ENCODE data around the gene ZNF804A. TPM values are rescaled to one million over a fixed set of nuclear protein-coding genes. Genes with fewer than 3 reads are reported as not detected.
"Not testable (repeated sequence)": the region's sequence is repeated elsewhere in the genome, so short reads cannot be mapped to it uniquely, and the experiment has no call there.

Gene ZNF804A
- total RNA-seq, 2 experiments from 2014 or later = not detected

DNA sequence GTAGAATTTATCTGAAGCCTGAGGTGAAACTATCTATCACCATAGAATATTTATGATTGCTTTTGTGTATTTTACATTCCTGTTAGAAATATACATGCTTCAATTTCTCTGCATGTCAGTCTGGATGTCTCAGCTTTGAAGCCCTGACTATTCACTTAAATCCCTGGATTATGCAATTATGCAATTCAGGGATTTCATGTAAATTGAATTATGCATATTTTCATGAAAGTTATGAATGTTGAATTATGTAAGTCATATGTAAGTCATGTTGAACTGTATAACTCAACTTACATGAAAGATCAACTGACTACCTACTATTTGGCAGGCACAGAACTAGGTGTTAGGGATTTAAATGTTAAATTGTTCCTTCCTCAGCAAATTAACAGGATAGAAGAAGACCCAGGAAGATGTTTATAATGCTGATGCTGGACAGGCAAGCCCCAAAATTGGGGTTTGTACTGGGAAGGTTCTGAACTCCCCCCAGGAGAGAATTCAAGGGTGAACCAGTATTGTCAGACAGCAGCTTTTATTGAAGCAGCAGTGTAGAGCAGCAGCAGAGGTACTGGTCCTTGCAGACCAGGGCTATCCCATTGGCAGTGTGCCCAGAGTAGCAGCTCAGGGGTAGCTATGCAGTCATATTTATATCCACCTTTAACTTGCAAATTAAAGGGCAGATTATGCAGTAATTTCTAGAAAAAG, 236.5 kb downstream of the ZNF804A start:
- DNase-seq = no peak
- POLR2A ChIA-PET = no interaction called here
- Mint-ChIP-seq H3K4me3 (no peak overlapping the region), H3K4me1 (no peaks in the 10 kb centered on the region), H3K27ac (no peak overlapping the region), H3K27me3 (no peaks in the 10 kb centered on the region), H3K36me3 (ENCODE audit: low read depth) (no peaks in the 10 kb centered on the region), H3K9me3 (no peaks in the 10 kb centered on the region)
- CTCF ChIA-PET = no interaction called here

DNA sequence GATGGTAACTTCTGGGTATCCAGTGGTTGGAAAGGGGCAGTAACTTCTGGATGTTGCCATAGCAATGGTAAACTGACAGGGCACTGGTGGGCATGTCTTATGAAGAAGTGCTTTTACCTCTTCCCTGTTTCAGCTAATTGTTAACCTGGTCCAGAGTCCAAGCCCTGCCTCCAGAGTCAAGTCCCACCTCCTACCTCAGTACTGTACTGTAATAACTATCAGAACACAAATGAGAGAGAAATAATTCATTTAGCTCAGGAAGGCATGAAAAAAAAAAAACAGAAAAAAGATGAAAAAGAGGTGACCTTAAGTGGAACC, 237.0 kb downstream of the ZNF804A start:
- ChIA-PET POLR2A (no interaction called here), CTCF (no interaction called here)
- H3K27ac Mint-ChIP-seq = no peak overlapping the region
- no peaks in the 10 kb centered on the region for H3K27me3 Mint-ChIP-seq
- DNase-seq = no peak
- no peaks in the 10 kb centered on the region for H3K9me3 Mint-ChIP-seq
- no peaks in the 10 kb centered on the region for H3K4me1 Mint-ChIP-seq
- H3K4me3 Mint-ChIP-seq = no peak overlapping the region
- no peaks in the 10 kb centered on the region for H3K36me3 Mint-ChIP-seq (ENCODE audit: low read depth)

DNA sequence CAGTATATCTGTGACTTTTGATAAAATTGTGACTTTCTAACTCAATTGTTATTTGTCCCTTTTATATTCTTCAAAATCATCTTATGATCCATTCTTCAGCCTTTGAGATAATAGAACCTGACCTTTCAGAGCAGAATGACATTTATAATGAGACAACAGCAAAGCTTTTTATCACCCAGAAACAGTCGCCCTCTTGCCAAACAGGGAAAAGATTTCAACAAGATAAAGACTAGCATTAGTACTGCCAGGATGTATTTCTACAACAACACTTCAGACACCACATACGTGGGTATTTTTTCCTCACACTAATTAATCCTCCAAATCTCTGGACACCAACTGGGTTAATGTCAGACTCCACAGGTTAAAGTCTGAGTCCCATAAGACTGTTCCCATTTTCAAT, 249.0 kb downstream of the ZNF804A start:
- no peaks in the 10 kb centered on the region for H3K27me3 Mint-ChIP-seq
- no peaks in the 10 kb centered on the region for H3K4me1 Mint-ChIP-seq
- no peak for DNase-seq
- H3K36me3 Mint-ChIP-seq (ENCODE audit: low read depth) = no peaks in the 10 kb centered on the region
- peaks cover 5% of the 10 kb centered on the region for H3K9me3 Mint-ChIP-seq
- no peak overlapping the region for H3K27ac Mint-ChIP-seq
- ChIA-PET POLR2A (no interaction called here), CTCF (no interaction called here)
- H3K4me3 Mint-ChIP-seq = no peak overlapping the region

DNA sequence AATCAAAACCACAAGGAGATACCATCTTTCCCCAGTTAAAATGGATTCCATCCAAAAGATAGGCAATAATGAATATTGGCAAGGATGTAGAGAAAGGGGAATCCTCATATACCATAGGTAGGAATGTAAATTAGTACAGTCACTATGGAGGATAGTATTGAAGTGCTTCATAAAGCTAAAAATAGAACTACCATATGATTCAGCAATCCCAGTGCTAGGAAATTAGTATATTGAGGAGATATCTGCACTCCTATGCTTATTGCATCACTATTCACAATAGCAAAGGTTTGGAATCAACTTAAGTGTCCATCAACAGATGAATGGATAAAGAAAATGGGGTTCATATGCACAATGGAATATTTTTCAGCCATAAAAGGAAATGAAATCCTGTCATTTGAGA, 251.2 kb downstream of the ZNF804A start:
- H3K9me3 Mint-ChIP-seq = peaks cover 5% of the 10 kb centered on the region
- no peak overlapping the region for H3K27ac Mint-ChIP-seq
- CTCF ChIA-PET = no interaction called here
- H3K4me1 Mint-ChIP-seq = no peaks in the 10 kb centered on the region
- no peaks in the 10 kb centered on the region for H3K36me3 Mint-ChIP-seq (ENCODE audit: low read depth)
- POLR2A ChIA-PET = no interaction called here
- no peak overlapping the region for H3K4me3 Mint-ChIP-seq
- no peak for DNase-seq
- no peaks in the 10 kb centered on the region for H3K27me3 Mint-ChIP-seq

DNA sequence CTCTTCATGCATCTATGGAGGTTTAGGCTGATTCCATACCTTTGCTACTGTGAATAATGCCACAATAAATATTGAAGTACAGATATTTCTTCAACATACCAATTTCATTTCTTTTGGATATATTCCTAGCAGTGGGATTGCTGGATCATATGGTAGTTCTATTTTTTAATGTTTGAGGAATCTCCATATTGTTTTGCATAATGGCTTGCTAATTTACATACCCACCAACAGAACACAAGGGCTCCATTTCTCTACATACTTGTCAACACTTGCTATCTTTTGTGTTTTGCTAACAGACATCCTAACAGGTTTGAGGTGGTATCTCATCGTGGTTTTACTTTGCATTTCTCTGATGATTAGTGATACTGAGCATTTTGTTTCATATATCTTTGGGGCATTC, 253.2 kb downstream of the ZNF804A start:
- Mint-ChIP-seq H3K4me3 (no peak overlapping the region), H3K27ac (no peak overlapping the region), H3K27me3 (no peaks in the 10 kb centered on the region), H3K36me3 (ENCODE audit: low read depth) (no peaks in the 10 kb centered on the region), H3K9me3 (peaks cover 5% of the 10 kb centered on the region), H3K4me1 (no peaks in the 10 kb centered on the region)
- ChIA-PET CTCF (no interaction called here), POLR2A (no interaction called here)
- DNase-seq = no peak

DNA sequence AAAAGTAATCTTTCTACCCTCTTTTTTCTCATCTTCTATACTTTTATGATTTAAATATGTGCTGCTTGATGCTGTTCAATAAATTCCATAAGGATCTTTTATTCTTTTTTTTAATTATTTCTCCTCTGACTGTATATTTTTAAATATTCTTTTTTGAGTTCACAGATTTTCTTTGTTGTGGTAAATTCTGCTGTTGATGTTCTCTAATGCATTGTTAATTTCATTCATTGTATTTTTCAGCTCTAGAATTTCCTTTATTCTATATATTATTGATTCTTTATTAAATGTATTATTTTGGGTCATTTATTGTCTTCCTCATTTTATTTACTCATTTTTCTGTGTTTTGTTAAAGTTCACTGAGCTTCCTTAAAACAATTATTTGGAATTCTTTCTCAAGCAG, 260.9 kb downstream of the ZNF804A start:
- ChIA-PET POLR2A (no interaction called here), CTCF (no interaction called here)
- Mint-ChIP-seq H3K36me3 (ENCODE audit: low read depth) (no peaks in the 10 kb centered on the region), H3K27ac (no peak overlapping the region), H3K9me3 (peaks cover 19% of the 10 kb centered on the region), H3K4me1 (no peaks in the 10 kb centered on the region), H3K27me3 (no peaks in the 10 kb centered on the region), H3K4me3 (no peak overlapping the region)
- no peak for DNase-seq

DNA sequence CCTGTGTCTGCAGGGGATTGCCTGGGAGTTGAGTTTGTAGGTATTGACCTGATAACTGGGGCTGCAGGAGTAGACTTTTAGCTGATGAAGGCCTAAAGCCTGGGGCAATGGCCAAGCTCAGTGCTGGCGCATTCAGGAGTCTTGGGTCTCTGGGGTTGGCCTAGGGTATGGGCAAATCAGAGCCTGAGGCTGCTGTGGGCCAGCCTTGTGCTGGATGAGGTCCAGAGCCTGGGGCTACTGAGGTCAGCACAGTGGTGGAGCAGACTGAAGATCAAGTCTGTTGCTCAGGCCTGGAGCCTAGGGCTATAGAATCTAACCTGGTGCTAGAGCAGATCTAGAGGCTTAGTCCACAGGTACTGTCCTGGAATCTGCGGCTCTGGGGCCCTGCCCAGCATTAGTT, 262.4 kb downstream of the ZNF804A start:
- no peaks in the 10 kb centered on the region for H3K4me1 Mint-ChIP-seq
- H3K36me3 Mint-ChIP-seq (ENCODE audit: low read depth) = no peaks in the 10 kb centered on the region

DNA sequence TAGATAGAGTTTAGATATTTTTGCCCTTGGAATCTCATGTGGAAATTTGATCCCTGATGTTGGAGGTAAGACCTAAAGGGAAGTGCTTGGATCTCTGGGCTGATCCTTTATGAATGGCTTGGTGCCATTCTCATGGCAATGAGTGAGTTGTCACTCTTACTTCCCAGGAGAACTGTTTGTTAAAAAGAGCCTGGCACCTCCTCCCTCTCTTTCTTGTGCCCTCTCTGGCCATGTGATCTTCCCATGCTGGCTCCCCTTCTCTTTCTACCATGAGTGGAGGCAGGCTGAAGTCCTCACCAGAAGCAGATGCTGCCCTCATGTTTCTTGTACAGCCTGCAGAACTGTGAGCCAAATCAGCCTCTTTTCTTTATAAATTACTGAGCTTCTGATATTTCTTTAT, 276.9 kb downstream of the ZNF804A start:
- no peaks in the 10 kb centered on the region for H3K27me3 Mint-ChIP-seq
- ChIA-PET POLR2A (no interaction called here), CTCF (no interaction called here)
- no peaks in the 10 kb centered on the region for H3K36me3 Mint-ChIP-seq (ENCODE audit: low read depth)
- no peak for DNase-seq
- H3K4me1 Mint-ChIP-seq = no peaks in the 10 kb centered on the region
- H3K27ac Mint-ChIP-seq = no peak overlapping the region
- H3K9me3 Mint-ChIP-seq = peaks cover 1% of the 10 kb centered on the region
- H3K4me3 Mint-ChIP-seq = no peak overlapping the region

More for the DNA sequence above, 262.4 kb downstream of the ZNF804A start:
- no peak for DNase-seq
- Mint-ChIP-seq H3K27me3 (no peaks in the 10 kb centered on the region), H3K27ac (no peak overlapping the region), H3K9me3 (peaks cover 19% of the 10 kb centered on the region), H3K4me3 (no peak overlapping the region)
- ChIA-PET CTCF (no interaction called here), POLR2A (no interaction called here)

DNA sequence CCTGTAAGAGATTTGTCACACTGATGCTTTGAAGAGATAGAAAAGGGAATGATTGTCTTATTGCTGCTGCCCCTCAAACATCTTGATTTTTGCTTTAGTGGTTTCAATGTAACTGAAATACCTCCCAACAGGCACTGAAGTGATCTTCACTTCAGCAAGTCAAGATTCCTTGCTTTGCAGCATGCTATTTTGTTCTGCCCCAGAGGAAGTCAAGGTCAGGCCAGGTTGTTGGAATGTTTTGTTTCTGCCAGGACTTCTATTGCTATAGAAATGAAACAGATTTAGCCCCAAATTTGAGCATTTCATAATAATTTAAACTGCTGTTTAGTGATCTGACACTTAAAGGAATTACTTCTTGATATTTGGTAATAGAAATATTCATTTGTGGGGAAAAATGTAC, 277.6 kb downstream of the ZNF804A start:
- CTCF ChIA-PET = no interaction called here
- H3K4me3 Mint-ChIP-seq = no peak overlapping the region

DNA sequence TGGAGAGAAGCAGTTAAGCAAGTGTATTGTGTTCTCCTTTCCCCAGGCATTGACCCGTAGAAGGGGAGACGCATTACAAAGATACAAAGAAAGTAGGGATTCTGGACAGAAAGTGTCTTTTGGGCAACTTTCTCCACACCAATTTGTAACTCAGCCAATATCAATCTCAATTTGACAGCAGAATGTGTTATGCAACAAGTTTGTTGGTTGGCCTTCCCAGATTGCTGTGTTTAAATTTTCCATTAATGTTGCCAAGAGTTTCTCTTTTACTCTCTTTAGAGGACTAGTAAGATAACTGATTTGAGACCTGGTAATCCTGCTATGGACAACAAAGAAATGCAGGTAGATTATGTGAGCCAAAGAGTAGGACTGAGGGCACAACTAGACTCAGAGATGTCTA, 279.6 kb downstream of the ZNF804A start:
- Mint-ChIP-seq H3K4me1 (no peaks in the 10 kb centered on the region), H3K36me3 (ENCODE audit: low read depth) (no peaks in the 10 kb centered on the region), H3K27ac (no peak overlapping the region), H3K27me3 (no peaks in the 10 kb centered on the region), H3K4me3 (no peak overlapping the region), H3K9me3 (peaks cover 1% of the 10 kb centered on the region)
- no peak for DNase-seq
- ChIA-PET CTCF (no interaction called here), POLR2A (no interaction called here)

More for the DNA sequence above, 277.6 kb downstream of the ZNF804A start:
- POLR2A ChIA-PET = no interaction called here
- Mint-ChIP-seq H3K4me1 (no peaks in the 10 kb centered on the region), H3K27ac (no peak overlapping the region), H3K27me3 (no peaks in the 10 kb centered on the region), H3K9me3 (peaks cover 1% of the 10 kb centered on the region), H3K36me3 (ENCODE audit: low read depth) (no peaks in the 10 kb centered on the region)
- DNase-seq = no peak

DNA sequence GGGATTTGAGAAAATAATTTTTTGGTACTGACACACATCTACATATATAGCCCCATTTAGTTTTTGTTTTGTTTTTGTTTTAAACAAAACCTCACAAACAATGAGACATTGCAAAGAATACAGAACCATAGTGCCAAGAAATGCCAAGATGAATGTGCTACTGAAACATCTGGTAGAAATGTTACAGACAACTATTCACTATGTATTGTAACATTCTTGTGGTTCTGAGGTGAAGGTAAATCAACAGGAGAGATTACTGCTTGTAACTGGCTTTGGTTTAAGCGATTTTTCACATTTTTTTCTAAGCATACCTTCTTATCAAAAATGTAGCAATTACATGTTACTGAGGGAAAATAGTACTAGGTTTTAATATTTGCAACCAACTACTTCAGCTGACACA, 281.3 kb downstream of the ZNF804A start:
- POLR2A ChIA-PET = no interaction called here
- Mint-ChIP-seq H3K4me3 (no peak overlapping the region), H3K27ac (no peak overlapping the region), H3K36me3 (ENCODE audit: low read depth) (no peaks in the 10 kb centered on the region), H3K27me3 (no peaks in the 10 kb centered on the region), H3K9me3 (peaks cover 4% of the 10 kb centered on the region), H3K4me1 (no peaks in the 10 kb centered on the region)
- DNase-seq = no peak
- CTCF ChIA-PET = no interaction called here

DNA sequence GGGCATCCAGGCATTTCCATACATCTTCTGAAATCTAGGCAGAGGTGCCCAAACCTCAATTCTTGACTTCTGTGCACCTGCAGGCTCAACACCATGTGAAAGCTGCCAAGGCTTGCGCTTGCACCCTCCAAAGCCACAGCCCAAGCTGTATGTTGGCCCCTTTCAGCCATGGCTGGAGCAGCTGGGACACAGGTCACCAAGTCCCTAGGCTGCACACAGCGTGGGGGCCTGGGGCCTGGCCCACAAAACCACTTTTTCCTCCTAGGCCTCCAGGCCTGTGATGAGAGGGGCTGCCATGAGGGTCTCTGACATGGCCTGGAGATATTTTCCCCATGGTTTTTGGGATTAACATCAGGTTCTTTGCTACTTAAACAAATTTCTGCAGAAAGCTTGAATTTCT, 288.3 kb downstream of the ZNF804A start:
- H3K27ac Mint-ChIP-seq; DNase-seq; H3K27me3 Mint-ChIP-seq; POLR2A ChIA-PET; H3K4me3 Mint-ChIP-seq; H3K36me3 Mint-ChIP-seq (ENCODE audit: low read depth); H3K4me1 Mint-ChIP-seq; CTCF ChIA-PET: not testable (repeated sequence)
- H3K9me3 Mint-ChIP-seq = peaks cover 20% of the 10 kb centered on the region

DNA sequence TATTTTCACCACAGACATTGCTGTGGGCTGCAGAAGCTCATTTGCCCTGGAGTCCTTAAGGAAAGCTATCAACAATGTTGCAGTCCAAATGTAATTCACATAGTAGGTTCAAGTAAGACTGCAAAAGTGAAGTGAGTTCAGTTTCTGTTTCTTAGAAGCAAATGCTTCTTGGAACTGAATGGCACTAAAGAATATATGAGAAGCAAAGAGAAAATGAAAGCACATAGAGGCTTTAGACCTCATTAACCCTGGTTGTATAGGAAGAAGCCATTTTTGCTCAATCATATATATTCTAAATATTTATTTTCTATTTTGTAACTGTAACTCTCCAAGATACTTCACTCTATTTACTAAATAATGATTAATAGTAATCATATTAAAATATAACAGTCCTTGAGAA, 292.0 kb downstream of the ZNF804A start:
- Mint-ChIP-seq H3K4me1 (peaks cover 2% of the 10 kb centered on the region), H3K9me3 (peaks cover 11% of the 10 kb centered on the region), H3K36me3 (ENCODE audit: low read depth) (no peaks in the 10 kb centered on the region), H3K27me3 (no peaks in the 10 kb centered on the region), H3K4me3 (no peak overlapping the region), H3K27ac (no peak overlapping the region)
- ChIA-PET CTCF (no interaction called here), POLR2A (no interaction called here)
- DNase-seq = no peak

DNA sequence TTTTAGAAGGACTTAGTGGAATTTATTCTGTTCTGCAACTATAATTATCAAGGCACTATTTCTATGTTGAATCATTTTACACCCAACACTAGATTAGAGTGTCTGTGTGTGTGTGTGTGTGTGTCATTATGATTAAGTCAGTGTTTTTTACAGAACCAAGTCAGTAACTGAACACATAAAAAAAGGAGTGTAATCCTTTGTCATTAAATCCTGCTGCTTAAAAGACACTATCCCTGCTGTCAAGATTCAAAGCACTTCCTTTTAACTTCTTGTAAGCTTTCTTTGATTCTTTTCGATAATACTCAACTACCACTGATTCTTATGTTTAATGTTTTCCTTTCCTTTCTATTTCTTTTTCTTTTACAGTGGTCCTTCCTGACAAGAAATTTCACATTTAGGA, 306.7 kb downstream of the ZNF804A start:
- POLR2A ChIA-PET = no interaction called here
- no peak overlapping the region for H3K4me3 Mint-ChIP-seq
- H3K36me3 Mint-ChIP-seq (ENCODE audit: low read depth) = no peaks in the 10 kb centered on the region
- no peaks in the 10 kb centered on the region for H3K27me3 Mint-ChIP-seq
- H3K27ac Mint-ChIP-seq = no peak overlapping the region
- DNase-seq = no peak
- H3K4me1 Mint-ChIP-seq = no peaks in the 10 kb centered on the region
- H3K9me3 Mint-ChIP-seq = no peaks in the 10 kb centered on the region
- CTCF ChIA-PET = no interaction called here

DNA sequence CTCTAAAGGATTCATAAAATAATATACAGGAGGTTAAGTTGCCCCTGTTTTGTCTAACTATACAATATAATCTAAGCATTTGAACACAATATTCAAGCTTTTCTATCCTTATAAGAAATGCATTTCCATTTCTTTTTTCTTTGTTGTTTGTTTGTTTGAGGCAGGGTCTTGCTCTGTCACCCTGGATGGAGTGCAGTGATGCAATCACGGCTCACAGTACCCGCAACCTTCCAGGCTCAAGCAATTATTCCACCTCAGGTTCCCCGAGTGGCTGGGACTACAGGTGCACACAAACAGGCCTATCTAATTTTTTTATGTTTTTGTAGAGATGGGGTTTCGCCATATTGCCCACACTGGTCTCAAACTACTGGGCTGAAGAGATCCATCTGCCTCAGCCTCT, 307.8 kb downstream of the ZNF804A start:
- ChIA-PET POLR2A (no interaction called here), CTCF (no interaction called here)
- no peak overlapping the region for H3K27ac Mint-ChIP-seq
- H3K4me3 Mint-ChIP-seq = no peak overlapping the region
- no peaks in the 10 kb centered on the region for H3K4me1 Mint-ChIP-seq
- DNase-seq = no peak
- no peaks in the 10 kb centered on the region for H3K27me3 Mint-ChIP-seq
- H3K9me3 Mint-ChIP-seq = no peaks in the 10 kb centered on the region
- H3K36me3 Mint-ChIP-seq (ENCODE audit: low read depth) = no peaks in the 10 kb centered on the region

Data from activated CD4-positive, alpha-beta memory T cell treated with anti-CD3 and anti-CD28 coated beads, Interleukin-2, amount 10 ng/mL, durations not matched to agents 7 days and 5 days (primary cell).